Measurements from ENCODE around the gene KDF1. TPM values are rescaled to one million over a fixed set of nuclear protein-coding genes. Genes with fewer than 3 reads are reported as not detected.

KDF1 gene
- total and polyA plus RNA-seq, 2 donors (not counting 3 experiments of a cell fraction or from before 2014, with no cell fraction given), result not detected

- Histone ChIP-seq H3K4me1 (ENCODE audit: control insufficient read depth, extremely low read depth, insufficient read depth, low read length) (no peaks in the 10 kb centered on the region), H3K27me3 (ENCODE audit: control insufficient read depth in 2 of 2, insufficient read depth in 2 of 2, low read length in 2 of 2) (peaks cover 0 to 1% of the 10 kb centered on the region in 2 experiments), H3K27ac (ENCODE audit: insufficient read depth, low read depth, low read length) (no peak overlapping the region), H3K9ac (replicated peaks; ENCODE audit: extremely low read depth, insufficient read depth, low read length) (no peak overlapping the region), H3K4me3 (replicated peaks in 1 of 3; ENCODE audit: insufficient read depth in 1 of 3, low read depth in 1 of 3, low read length in 3 of 3) (no peak overlapping the region), H2AFZ (ENCODE audit: low read depth, low read length) (no peak overlapping the region), H3K4me2 (ENCODE audit: insufficient read depth, low read length) (no peak overlapping the region), H4K20me1 (replicated peaks; ENCODE audit: control insufficient read depth, extremely low read depth, insufficient read depth, low read length) (no peaks in the 10 kb centered on the region), H3K79me2 (ENCODE audit: control insufficient read depth, insufficient read depth, low read length) (no peaks in the 10 kb centered on the region), H3K9me1 (replicated peaks; ENCODE audit: control insufficient read depth, extremely low read depth, insufficient read depth, low read length) (no peaks in the 10 kb centered on the region), H3K36me3 (ENCODE audit: control insufficient read depth in 2 of 2, extremely low read depth in 1 of 2, insufficient read depth in 2 of 2, low read length in 2 of 2) (no peaks in the 10 kb centered on the region), H3K9me3 (replicated peaks; ENCODE audit: control insufficient read depth, insufficient read depth, low read length) (no peaks in the 10 kb centered on the region)
- FAIRE-seq (no peak), DNase-seq (ENCODE audit: low read depth, low spot score) (no peak)
- POLR2A ChIA-PET, result no interaction called here
- intact Hi-C loops (cut with micrococcal nuclease), result no loop called here
- CTCF ChIA-PET, result no interaction called here
- TF ChIP-seq JUN (IDR thresholded peaks at IDR 0.05; ENCODE audit: borderline replicate concordance, insufficient read depth, insufficient read length, low read depth) (no peak), MAX (IDR thresholded peaks at IDR 0.05; ENCODE audit: insufficient read depth, insufficient read length) (no peak), FOS (IDR thresholded peaks at IDR 0.05; ENCODE audit: borderline replicate concordance, insufficient read depth, low read length) (no peak), POLR2A (IDR thresholded peaks at IDR 0.05; ENCODE audit: low read depth, low read length) (no peak)
- TF ChIP-seq, protein P1, sequence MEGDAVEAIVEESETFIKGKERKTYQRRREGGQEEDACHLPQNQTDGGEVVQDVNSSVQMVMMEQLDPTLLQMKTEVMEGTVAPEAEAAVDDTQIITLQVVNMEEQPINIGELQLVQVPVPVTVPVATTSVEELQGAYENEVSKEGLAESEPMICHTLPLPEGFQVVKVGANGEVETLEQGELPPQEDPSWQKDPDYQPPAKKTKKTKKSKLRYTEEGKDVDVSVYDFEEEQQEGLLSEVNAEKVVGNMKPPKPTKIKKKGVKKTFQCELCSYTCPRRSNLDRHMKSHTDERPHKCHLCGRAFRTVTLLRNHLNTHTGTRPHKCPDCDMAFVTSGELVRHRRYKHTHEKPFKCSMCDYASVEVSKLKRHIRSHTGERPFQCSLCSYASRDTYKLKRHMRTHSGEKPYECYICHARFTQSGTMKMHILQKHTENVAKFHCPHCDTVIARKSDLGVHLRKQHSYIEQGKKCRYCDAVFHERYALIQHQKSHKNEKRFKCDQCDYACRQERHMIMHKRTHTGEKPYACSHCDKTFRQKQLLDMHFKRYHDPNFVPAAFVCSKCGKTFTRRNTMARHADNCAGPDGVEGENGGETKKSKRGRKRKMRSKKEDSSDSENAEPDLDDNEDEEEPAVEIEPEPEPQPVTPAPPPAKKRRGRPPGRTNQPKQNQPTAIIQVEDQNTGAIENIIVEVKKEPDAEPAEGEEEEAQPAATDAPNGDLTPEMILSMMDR (IDR thresholded peaks at IDR 0.05; ENCODE audit: extremely low read depth in 1 of 2, insufficient read depth in 1 of 2, low read depth in 1 of 2, low read length in 2 of 2), result no peak
- no TSS peak for BruUV-seq (replicated peaks)
- dilution Hi-C loops (cut with MboI; ENCODE audit: extremely low pct_ligation_motif_present, low sequenced_read_pairs), result no loop called here
Measured at GRCh38 chr1:26909951-26910342, 50.3 kb downstream of the KDF1 start.

Data from endothelial cell of umbilical vein (primary cell).